ENCODE data around the gene SLC35G6. TPM values are rescaled to one million over a fixed set of nuclear protein-coding genes. Genes with fewer than 3 reads are reported as not detected.
"Not testable (repeated sequence)": the region's sequence is repeated elsewhere in the genome, so short reads cannot be mapped to it uniquely, and the experiment has no call there.

Gene SLC35G6
- total RNA-seq, result not detected

- Mint-ChIP-seq H3K4me3 (peak within 1 kb of the TSS; percentile 94), H3K27ac (peak within 1 kb of the TSS; percentile 99), H3K4me1 (peaks cover 52% of the 10 kb centered on the region), H3K36me3 (peaks cover 23% of the 10 kb centered on the region)
- not testable (repeated sequence) for ATAC-seq (ENCODE audit: low read depth); H3K9me3 Mint-ChIP-seq; H3K27me3 Mint-ChIP-seq; DNase-seq
- POLR2A ChIA-PET, result interaction anchor here (0.6 to 7.4 kb wide), 4 partner anchors 44 to 205 kb away, joined by 3 to 66 read pairs (median 6); partner anchors contain the start of genes TMEM102 and TP53
Observed at GRCh38 chr17:7481275-7481674, at the start of gene SLC35G6. Gene SLC35G6, plus strand, starts transcription at chr17:7481446. Its CDS starts 71 bp downstream, at chr17:7481517.

GRCh38 chr17:7432296-7432695 lies 49.0 kb upstream of the SLC35G6 start:
- H3K4me1 Mint-ChIP-seq, result peaks cover 4% of the 10 kb centered on the region
- no peaks in the 10 kb centered on the region for H3K27me3 Mint-ChIP-seq
- DNase-seq (no peak), ATAC-seq (ENCODE audit: low read depth) (no peak)
- H3K4me3 Mint-ChIP-seq, result no peak overlapping the region
- POLR2A ChIA-PET, result interaction anchor here (0.8 kb wide), 1 partner anchor 29 kb away, joined by 3 read pairs; no protein-coding TSS in a partner anchor
- no peaks in the 10 kb centered on the region for H3K9me3 Mint-ChIP-seq
- H3K36me3 Mint-ChIP-seq, result peaks cover 2% of the 10 kb centered on the region
- H3K27ac Mint-ChIP-seq, result no peak overlapping the region

DNA sequence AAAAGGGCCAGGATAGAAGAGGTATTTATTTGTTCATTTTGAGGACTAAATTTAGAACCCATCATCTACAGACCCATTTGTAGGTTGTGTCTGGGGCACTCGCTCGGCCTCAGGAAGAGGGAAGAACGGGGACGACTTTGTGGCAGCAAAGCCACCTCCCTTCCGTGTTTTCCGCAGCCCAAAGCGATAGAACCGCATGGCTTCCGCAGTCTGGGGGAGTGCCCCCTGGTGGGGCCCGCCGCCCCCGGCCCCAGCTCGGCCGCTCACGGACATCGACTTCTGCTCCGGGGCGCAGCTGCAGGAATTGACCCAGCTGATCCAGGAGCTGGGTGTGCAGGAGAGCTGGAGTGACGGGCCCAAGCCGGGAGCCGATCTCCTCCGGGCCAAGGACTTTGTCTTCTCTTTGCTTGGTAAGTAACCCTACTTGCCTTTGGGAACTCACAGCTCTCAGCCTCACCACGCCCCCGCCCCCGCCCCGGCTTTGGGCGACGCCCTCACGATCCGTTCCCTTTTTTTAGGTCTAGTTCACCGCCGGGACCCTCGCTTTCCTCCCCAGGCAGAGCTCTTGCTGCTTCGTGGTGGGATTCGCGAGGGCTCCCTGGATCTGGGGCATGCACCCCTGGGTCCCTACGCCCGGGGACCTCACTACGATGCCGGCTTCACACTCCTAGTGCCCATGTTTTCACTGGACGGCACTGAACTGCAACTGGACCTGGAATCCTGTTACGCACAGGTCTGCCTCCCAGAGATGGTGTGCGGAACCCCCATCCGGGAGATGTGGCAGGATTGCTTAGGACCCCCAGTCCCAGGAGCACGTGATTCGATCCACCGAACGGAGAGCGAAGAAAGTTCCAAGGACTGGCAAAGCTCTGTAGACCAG lies 45.3 kb upstream of the SLC35G6 start:
- DNase-seq (peak; percentile 84), ATAC-seq (ENCODE audit: low read depth) (peak; percentile 27)
- POLR2A ChIA-PET, result interaction anchor here (0.5 to 4.4 kb wide), 21 partner anchors 9 to 763 kb away, joined by 3 to 66 read pairs (median 5); partner anchors contain the start of genes ACAP1, CD68, CHRNB1 and FXR2
- peaks cover 23% of the 10 kb centered on the region for H3K4me1 Mint-ChIP-seq
- H3K36me3 Mint-ChIP-seq, result peaks cover 4% of the 10 kb centered on the region
- no peaks in the 10 kb centered on the region for H3K27me3 Mint-ChIP-seq
- no peaks in the 10 kb centered on the region for H3K9me3 Mint-ChIP-seq
- peak overlapping the region; percentile 96 for H3K27ac Mint-ChIP-seq
- peak overlapping the region; percentile 96 for H3K4me3 Mint-ChIP-seq

GRCh38 chr17:7436556-7437368 lies 44.5 kb upstream of the SLC35G6 start:
- ATAC-seq (ENCODE audit: low read depth) (peak; percentile 70), DNase-seq (peak; percentile 91)
- Mint-ChIP-seq H3K4me3 (peak overlapping the region; percentile 96), H3K9me3 (no peaks in the 10 kb centered on the region), H3K36me3 (peaks cover 6% of the 10 kb centered on the region), H3K27ac (peak overlapping the region; percentile 96), H3K27me3 (peaks cover 3% of the 10 kb centered on the region), H3K4me1 (peaks cover 24% of the 10 kb centered on the region)
- POLR2A ChIA-PET, result interaction anchor here (1.0 to 4.4 kb wide), 19 partner anchors 9 to 250 kb away, joined by 3 to 66 read pairs (median 7); partner anchors contain the start of genes ACAP1, CHRNB1, FXR2 and MPDU1

GRCh38 chr17:7437369-7437863 lies 43.8 kb upstream of the SLC35G6 start:
- peaks cover 10% of the 10 kb centered on the region for H3K36me3 Mint-ChIP-seq
- H3K4me3 Mint-ChIP-seq, result peak overlapping the region; percentile 96
- POLR2A ChIA-PET, result interaction anchor here (1.0 to 4.4 kb wide), 15 partner anchors 8 to 152 kb away, joined by 4 to 66 read pairs (median 9); partner anchors contain the start of genes CHRNB1, POLR2A, SENP3 and SLC35G6
- H3K4me1 Mint-ChIP-seq, result peaks cover 24% of the 10 kb centered on the region
- H3K27ac Mint-ChIP-seq, result peak overlapping the region; percentile 77
- peaks cover 4% of the 10 kb centered on the region for H3K27me3 Mint-ChIP-seq
- ATAC-seq (ENCODE audit: low read depth) (no peak), DNase-seq (no peak)
- no peaks in the 10 kb centered on the region for H3K9me3 Mint-ChIP-seq

DNA sequence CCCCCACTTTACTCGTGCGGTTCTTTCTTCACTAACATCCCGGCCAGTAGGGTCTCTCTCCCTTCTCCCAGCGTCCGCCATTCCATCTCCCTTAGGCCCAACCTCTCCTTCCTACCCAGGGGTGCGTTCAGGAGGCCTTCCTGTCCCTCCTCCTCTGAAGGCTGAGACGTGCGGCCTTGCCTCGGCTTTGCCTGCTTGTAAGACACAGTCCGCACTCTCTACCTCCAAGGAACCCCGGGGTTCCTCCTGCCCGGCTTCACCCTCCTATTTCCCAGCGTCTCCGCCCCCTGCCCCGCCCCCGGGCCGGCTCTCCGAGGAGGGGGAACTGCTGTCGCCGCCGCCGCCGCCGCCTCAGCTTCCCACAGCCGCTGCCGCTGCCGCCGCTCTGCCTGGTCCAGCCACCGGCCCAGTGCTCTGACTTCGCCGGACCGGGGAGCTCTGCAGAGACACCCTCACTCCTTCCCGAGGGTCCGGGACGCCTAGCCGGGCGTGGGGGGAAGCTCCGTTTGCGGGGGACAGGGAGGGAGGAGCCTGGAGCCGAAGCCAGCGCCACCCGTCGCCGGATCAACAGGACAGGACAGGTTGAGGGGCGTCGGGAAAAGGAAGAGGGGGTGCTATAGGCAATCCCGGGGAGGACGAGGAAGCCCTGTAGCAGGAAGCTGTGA lies 43.2 kb upstream of the SLC35G6 start:
- peak overlapping the region; percentile 96 for H3K4me3 Mint-ChIP-seq
- ATAC-seq (ENCODE audit: low read depth), result no peak
- peak overlapping the region; percentile 77 for H3K27ac Mint-ChIP-seq
- POLR2A ChIA-PET, result interaction anchor here (0.8 to 4.4 kb wide), 12 partner anchors 9 to 141 kb away, joined by 3 to 66 read pairs (median 4); partner anchors contain the start of genes CD68, POLR2A, SLC35G6 and TMEM256
- peak; percentile 84 for DNase-seq
- peaks cover 12% of the 10 kb centered on the region for H3K36me3 Mint-ChIP-seq
- no peaks in the 10 kb centered on the region for H3K9me3 Mint-ChIP-seq
- H3K4me1 Mint-ChIP-seq, result peaks cover 24% of the 10 kb centered on the region
- H3K27me3 Mint-ChIP-seq, result peaks cover 4% of the 10 kb centered on the region

DNA sequence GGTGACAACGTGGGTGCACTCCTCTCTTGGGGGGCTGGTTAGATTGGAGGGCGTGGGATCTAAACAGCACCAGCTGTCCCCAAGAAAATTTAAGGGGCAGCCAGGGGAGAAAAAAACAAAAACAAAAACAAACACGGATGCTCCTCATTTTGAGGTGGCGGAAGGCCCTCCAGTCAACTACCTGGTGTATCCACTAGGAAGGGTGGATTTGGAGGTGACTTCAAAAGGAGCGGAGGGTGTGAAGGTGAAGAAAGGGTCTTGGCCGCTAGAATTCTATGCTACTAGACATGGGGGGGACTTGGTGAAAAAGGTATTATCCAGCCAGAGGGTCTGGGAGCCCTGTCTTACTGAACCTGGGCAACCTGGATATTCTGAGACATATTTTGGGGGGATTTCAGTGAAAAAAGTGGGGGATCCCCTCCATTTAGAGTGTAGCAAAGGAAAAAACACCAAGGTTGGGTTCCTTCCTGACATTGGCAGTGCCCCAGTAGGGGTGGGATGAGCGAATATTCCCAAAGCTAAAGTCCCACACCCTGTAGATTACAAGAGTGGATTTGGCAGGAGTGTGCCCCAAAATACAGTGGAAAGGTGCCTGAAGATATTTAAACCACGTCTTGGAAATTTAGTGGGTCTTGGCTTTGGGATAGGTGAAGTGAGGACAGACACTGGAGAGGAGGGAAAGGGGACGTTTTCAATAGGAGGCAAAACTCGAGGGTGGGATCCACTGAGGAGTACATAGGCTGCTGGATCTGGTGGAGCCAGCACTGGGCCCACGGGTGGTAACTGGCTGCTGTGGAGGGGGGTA lies 42.4 kb upstream of the SLC35G6 start:
- DNase-seq (no peak), ATAC-seq (ENCODE audit: low read depth) (no peak)
- H3K4me3 Mint-ChIP-seq, result peak overlapping the region; percentile 96
- peaks cover 16% of the 10 kb centered on the region for H3K36me3 Mint-ChIP-seq
- no peaks in the 10 kb centered on the region for H3K9me3 Mint-ChIP-seq
- H3K27me3 Mint-ChIP-seq, result peaks cover 6% of the 10 kb centered on the region
- POLR2A ChIA-PET, result interaction anchor here (0.8 to 7.9 kb wide), 16 partner anchors 8 to 150 kb away, joined by 3 to 66 read pairs (median 5); partner anchors contain the start of genes ACAP1, CD68, POLR2A and SLC35G6
- H3K4me1 Mint-ChIP-seq, result peaks cover 24% of the 10 kb centered on the region
- H3K27ac Mint-ChIP-seq, result peak overlapping the region; percentile 53

DNA sequence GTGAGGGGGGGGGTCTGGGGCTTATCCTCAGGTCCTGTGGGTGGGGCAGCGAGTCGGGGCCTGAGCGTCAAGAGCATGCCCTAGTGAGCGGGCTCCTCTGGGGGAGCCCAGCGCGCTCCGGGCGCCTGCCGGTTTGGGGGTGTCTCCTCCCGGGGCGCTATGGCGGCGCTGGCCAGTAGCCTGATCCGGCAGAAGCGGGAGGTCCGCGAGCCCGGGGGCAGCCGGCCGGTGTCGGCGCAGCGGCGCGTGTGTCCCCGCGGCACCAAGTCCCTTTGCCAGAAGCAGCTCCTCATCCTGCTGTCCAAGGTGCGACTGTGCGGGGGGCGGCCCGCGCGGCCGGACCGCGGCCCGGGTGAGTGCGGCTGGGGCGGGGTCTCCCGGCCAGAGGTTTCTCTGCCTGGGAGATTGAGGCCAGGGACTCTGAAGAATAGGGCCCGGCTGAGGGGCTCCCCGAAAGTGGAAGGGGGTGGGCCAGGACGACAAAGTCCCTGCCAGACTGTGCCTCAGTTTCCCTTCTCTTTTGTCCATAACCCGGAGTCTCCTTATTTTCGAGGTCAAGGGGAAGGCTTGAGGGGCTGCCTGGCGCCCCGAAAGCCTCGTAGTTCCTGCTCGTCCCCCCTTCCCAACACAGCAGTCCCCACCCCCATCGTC lies 41.7 kb upstream of the SLC35G6 start, which contains the start of gene FGF11:
Gene FGF11, plus strand, starts transcription at position 51 of the 651 bp plus-strand sequence. Its CDS starts 109 bp downstream, at position 160.
- POLR2A ChIA-PET, result interaction anchor here (0.7 to 7.9 kb wide), 12 partner anchors 13 to 150 kb away, joined by 3 to 60 read pairs (median 6); partner anchors contain the start of genes ACAP1, PLSCR3, POLR2A and TNFSF13

GRCh38 chr17:7440113-7440833 lies 41.0 kb upstream of the SLC35G6 start:
- peak overlapping the region; percentile 86 for H3K27ac Mint-ChIP-seq
- peak overlapping the region; percentile 96 for H3K4me3 Mint-ChIP-seq
- DNase-seq, result peak; percentile 69
- no peak for ATAC-seq (ENCODE audit: low read depth)
- H3K4me1 Mint-ChIP-seq, result peaks cover 27% of the 10 kb centered on the region
- POLR2A ChIA-PET, result interaction anchor here (0.7 to 7.9 kb wide), 14 partner anchors 12 to 247 kb away, joined by 3 to 60 read pairs (median 4); partner anchors contain the start of genes ACAP1, PLSCR3, POLR2A and TNFSF13
- H3K9me3 Mint-ChIP-seq, result no peaks in the 10 kb centered on the region
- peaks cover 9% of the 10 kb centered on the region for H3K27me3 Mint-ChIP-seq
- H3K36me3 Mint-ChIP-seq, result peaks cover 18% of the 10 kb centered on the region

More for the DNA sequence above, 41.7 kb upstream of the SLC35G6 start, which contains the start of gene FGF11:
- Mint-ChIP-seq H3K4me3 (peak within 1 kb of the TSS; percentile 96), H3K27me3 (peaks cover 6% of the 10 kb centered on the region), H3K36me3 (peaks cover 18% of the 10 kb centered on the region), H3K4me1 (peaks cover 24% of the 10 kb centered on the region), H3K9me3 (no peaks in the 10 kb centered on the region), H3K27ac (peak within 1 kb of the TSS; percentile 86)
- DNase-seq (peak; percentile 59), ATAC-seq (ENCODE audit: low read depth) (no peak)

DNA sequence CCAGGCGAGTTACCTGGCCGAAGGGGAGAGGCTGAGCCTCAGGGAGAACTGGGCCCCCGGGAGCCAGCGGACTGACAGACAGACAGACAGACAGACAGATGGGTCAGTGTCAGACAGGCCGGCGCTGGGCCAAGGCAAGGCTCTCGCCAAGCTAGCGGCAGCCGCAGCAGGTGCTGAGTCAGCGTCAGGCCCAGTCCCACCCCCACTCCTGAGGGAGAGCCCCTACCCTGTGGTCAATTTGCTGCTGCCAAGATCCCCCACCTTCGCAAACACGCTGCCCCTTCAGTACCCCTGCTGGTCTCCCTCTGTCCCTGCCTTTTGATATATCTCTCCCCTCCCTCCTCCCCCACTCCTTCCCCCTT lies 40.4 kb upstream of the SLC35G6 start:
- DNase-seq (no peak), ATAC-seq (ENCODE audit: low read depth) (no peak)
- Mint-ChIP-seq H3K27ac (no peak overlapping the region), H3K27me3 (peaks cover 15% of the 10 kb centered on the region), H3K36me3 (peaks cover 18% of the 10 kb centered on the region), H3K4me1 (peaks cover 32% of the 10 kb centered on the region), H3K4me3 (peak overlapping the region; percentile 96), H3K9me3 (no peaks in the 10 kb centered on the region)
- POLR2A ChIA-PET, result interaction anchor here (0.7 to 7.9 kb wide), 11 partner anchors 12 to 247 kb away, joined by 3 to 60 read pairs (median 7); partner anchors contain the start of genes KCTD11, PLSCR3, POLR2A and TP53
